Activated CD4-positive, CD25-positive, alpha-beta regulatory T cell treated with anti-CD3 and anti-CD28 coated beads, Interleukin-2, amount 50 U/mL, for 16 hours (primary cell): Measurements from ENCODE around the gene RNU6-9.

ENCODE experiments used
- DNase-seq: peaks from one replicate; pipeline ENCODE4 v3.0.0-alpha.2; 2020; ENCODE audit warnings: low read depth, low spot score

RNU6-9 gene

GRCh38 chr19:861756-862580 lies 31.3 kb upstream of the RNU6-9 start:
- DNase-seq, result peak; percentile 45

GRCh38 chr19:862581-863314 lies 30.5 kb upstream of the RNU6-9 start:
- peak; percentile 56 for DNase-seq

GRCh38 chr19:863315-863620 lies 30.0 kb upstream of the RNU6-9 start:
- no peak for DNase-seq

- no peak for DNase-seq
These were observed 26.4 kb upstream of the RNU6-9 start for GRCh38 chr19:866769-867300.

- no peak for DNase-seq
These were observed 25.9 kb upstream of the RNU6-9 start for GRCh38 chr19:867301-867793.

GRCh38 chr19:867855-868457 lies 25.3 kb upstream of the RNU6-9 start:
- DNase-seq, result no peak

- DNase-seq, result no peak
These were observed 24.6 kb upstream of the RNU6-9 start for GRCh38 chr19:868458-869244.

- no peak for DNase-seq
These were observed 23.8 kb upstream of the RNU6-9 start for GRCh38 chr19:869245-870177.

GRCh38 chr19:870314-870713 lies 23.0 kb upstream of the RNU6-9 start:
- DNase-seq, result no peak

GRCh38 chr19:870963-871401 lies 22.3 kb upstream of the RNU6-9 start:
- no peak for DNase-seq

GRCh38 chr19:871446-872265 lies 21.6 kb upstream of the RNU6-9 start:
- peak; percentile 26 for DNase-seq

- DNase-seq, result peak; percentile 66
These were observed 20.9 kb upstream of the RNU6-9 start for GRCh38 chr19:872266-872951.

- DNase-seq, result peak; percentile 59
These were observed 20.2 kb upstream of the RNU6-9 start for GRCh38 chr19:873084-873483.

GRCh38 chr19:873561-874041 lies 19.7 kb upstream of the RNU6-9 start:
- DNase-seq, result no peak

- DNase-seq, result no peak
These were observed 17.9 kb upstream of the RNU6-9 start for GRCh38 chr19:875265-875879.

GRCh38 chr19:876089-876488 lies 17.2 kb upstream of the RNU6-9 start:
- no peak for DNase-seq

- DNase-seq, result no peak
These were observed 16.4 kb upstream of the RNU6-9 start for GRCh38 chr19:876780-877314.
